ENCODE measurements around the gene TCTA. TPM values are rescaled to one million over a fixed set of nuclear protein-coding genes. Genes with fewer than 3 reads are reported as not detected.

The TCTA gene
- polyA plus RNA-seq, 1 of the 3 experiments (the other 2 are of a cell fraction), result 42.1 TPM

GRCh38 chr3:49414753-49415152 lies 2.5 kb downstream of the TCTA start:
- H3K27me3 ChIP-seq (ENCODE audit: insufficient read depth), result no peaks in the 10 kb centered on the region
- no peaks in the 10 kb centered on the region for H3K9me3 ChIP-seq
- ChIA-PET POLR2A (no interaction called here), CTCF (interaction anchor here (1.1 kb wide), 1 partner anchor 35 kb away, joined by 8 read pairs; no protein-coding TSS in a partner anchor)
- H3K4me3 ChIP-seq (ENCODE audit: low read depth in 2 of 2, low read length in 1 of 2), result no peak overlapping the region
- TF ChIP-seq REST (IDR thresholded peaks at IDR 0.05; ENCODE audit: low read depth, low read length), result no peak
- no peak for TF ChIP-seq FOXM1 (IDR thresholded peaks at IDR 0.05; ENCODE audit: low read depth)
- no peak for TF ChIP-seq SMC3 (IDR thresholded peaks at IDR 0.05; ENCODE audit: low read depth, low read length)
- TF ChIP-seq FOXJ3 (CRISPR knock-in tag; IDR thresholded peaks at IDR 0.05), result no peak
- TF ChIP-seq MXI1 (IDR thresholded peaks at IDR 0.05; ENCODE audit: low read depth, low read length), result no peak
- no peak for TF ChIP-seq SIN3A (IDR thresholded peaks at IDR 0.05; ENCODE audit: borderline replicate concordance, low read depth, low read length)
- no peak for TF ChIP-seq TCF12 (IDR thresholded peaks at IDR 0.05)
- TF ChIP-seq FOSL2 (IDR thresholded peaks at IDR 0.05; ENCODE audit: borderline replicate concordance, low read depth), result no peak
- no peak for TF ChIP-seq USF2 (IDR thresholded peaks at IDR 0.05; ENCODE audit: borderline replicate concordance, low read depth, low read length)
- no peak for TF ChIP-seq RXRA (IDR thresholded peaks at IDR 0.05; ENCODE audit: borderline replicate concordance, low read depth)
- no peak for TF ChIP-seq NFIC (IDR thresholded peaks at IDR 0.05; ENCODE audit: borderline replicate concordance)
- no peak for TF ChIP-seq ELF1 (IDR thresholded peaks at IDR 0.05)
- no peak for TF ChIP-seq EZH2phosphoT487 (IDR thresholded peaks at IDR 0.05; ENCODE audit: borderline replicate concordance, low read depth)
- no peak for TF ChIP-seq CTCF (IDR thresholded peaks at IDR 0.05)
- TF ChIP-seq, protein P1, sequence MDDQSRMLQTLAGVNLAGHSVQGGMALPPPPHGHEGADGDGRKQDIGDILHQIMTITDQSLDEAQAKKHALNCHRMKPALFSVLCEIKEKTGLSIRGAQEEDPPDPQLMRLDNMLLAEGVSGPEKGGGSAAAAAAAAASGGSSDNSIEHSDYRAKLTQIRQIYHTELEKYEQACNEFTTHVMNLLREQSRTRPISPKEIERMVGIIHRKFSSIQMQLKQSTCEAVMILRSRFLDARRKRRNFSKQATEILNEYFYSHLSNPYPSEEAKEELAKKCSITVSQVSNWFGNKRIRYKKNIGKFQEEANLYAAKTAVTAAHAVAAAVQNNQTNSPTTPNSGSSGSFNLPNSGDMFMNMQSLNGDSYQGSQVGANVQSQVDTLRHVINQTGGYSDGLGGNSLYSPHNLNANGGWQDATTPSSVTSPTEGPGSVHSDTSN (IDR thresholded peaks at IDR 0.05), result no peak
- peaks cover 16% of the 10 kb centered on the region for H4K20me1 ChIP-seq (ENCODE audit: insufficient read depth)
- no peak overlapping the region for H3K4me2 ChIP-seq
- H2AFZ ChIP-seq (ENCODE audit: low read depth), result no peak overlapping the region
- no peak overlapping the region for H3K9ac ChIP-seq
- no peak for DNase-seq
- peaks cover 40% of the 10 kb centered on the region for H3K79me2 ChIP-seq (ENCODE audit: insufficient read depth)
- 94% methylated on average over 2 of the region's 2 CpGs for WGBS (ENCODE audit: low lambda C conversion rate)
- no peaks in the 10 kb centered on the region for H3F3A ChIP-seq (replicated peaks; ENCODE audit: insufficient read depth)
- no peak overlapping the region for H3K27ac ChIP-seq (ENCODE audit: low read depth in 2 of 2, low read length in 1 of 2)
- H3K36me3 ChIP-seq (replicated peaks in 1 of 2; ENCODE audit: control insufficient read depth in 1 of 2, insufficient read depth in 2 of 2, low read length in 1 of 2), result peaks cover 10 to 19% of the 10 kb centered on the region in 2 experiments
- H3K9me2 ChIP-seq, result no peaks in the 10 kb centered on the region
- peaks cover 0 to 19% of the 10 kb centered on the region in 2 experiments; a peak in 2 of 4 replicates for H3K4me1 ChIP-seq (ENCODE audit: control insufficient read depth in 1 of 2, insufficient read depth in 2 of 2, low read depth in 1 of 2, low read length in 1 of 2)

Measured in SK-N-SH (cell line).